GM12874 (cell line): Measurements from ENCODE around the gene AXIN1.

Source experiments
- TF ChIP-seq, protein P1 (sequence below): IDR thresholded peaks from 2 replicates; pipeline ENCODE4 v1.5.1; 2011; ENCODE audit warnings: low read depth, mild to moderate bottlenecking, control low read depth, low read length, moderate library complexity; ENCODE audit not compliant: insufficient read depth

AXIN1 gene

GRCh38 chr16:239948-240277 lies 112.6 kb downstream of the AXIN1 start:
- TF ChIP-seq, protein P1, sequence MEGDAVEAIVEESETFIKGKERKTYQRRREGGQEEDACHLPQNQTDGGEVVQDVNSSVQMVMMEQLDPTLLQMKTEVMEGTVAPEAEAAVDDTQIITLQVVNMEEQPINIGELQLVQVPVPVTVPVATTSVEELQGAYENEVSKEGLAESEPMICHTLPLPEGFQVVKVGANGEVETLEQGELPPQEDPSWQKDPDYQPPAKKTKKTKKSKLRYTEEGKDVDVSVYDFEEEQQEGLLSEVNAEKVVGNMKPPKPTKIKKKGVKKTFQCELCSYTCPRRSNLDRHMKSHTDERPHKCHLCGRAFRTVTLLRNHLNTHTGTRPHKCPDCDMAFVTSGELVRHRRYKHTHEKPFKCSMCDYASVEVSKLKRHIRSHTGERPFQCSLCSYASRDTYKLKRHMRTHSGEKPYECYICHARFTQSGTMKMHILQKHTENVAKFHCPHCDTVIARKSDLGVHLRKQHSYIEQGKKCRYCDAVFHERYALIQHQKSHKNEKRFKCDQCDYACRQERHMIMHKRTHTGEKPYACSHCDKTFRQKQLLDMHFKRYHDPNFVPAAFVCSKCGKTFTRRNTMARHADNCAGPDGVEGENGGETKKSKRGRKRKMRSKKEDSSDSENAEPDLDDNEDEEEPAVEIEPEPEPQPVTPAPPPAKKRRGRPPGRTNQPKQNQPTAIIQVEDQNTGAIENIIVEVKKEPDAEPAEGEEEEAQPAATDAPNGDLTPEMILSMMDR: no peak
